GM21390 (cell line): ENCODE measurements around the gene WDR45B.
"Not testable (repeated sequence)": the region's sequence is repeated elsewhere in the genome, so short reads cannot be mapped to it uniquely, and the experiment has no call there.

ENCODE experiments used
- ATAC-seq: cut with Tn5 transposase; IDR thresholded peaks from one replicate; pipeline ENCODE4 v1.9.1; 2021; ENCODE audit not compliant: unreplicated experiment

Gene WDR45B

GRCh38 chr17:82658331-82658730 lies 10.1 kb upstream of the WDR45B start:
- no peak for ATAC-seq

- no peak for ATAC-seq
Observed at GRCh38 chr17:82657926-82658325, 9.7 kb upstream of the WDR45B start.

GRCh38 chr17:82656266-82656665 lies 8.0 kb upstream of the WDR45B start:
- ATAC-seq, result no peak

- no peak for ATAC-seq
Observed at GRCh38 chr17:82655523-82655922, 7.3 kb upstream of the WDR45B start.

- ATAC-seq, result no peak
Observed at GRCh38 chr17:82655038-82655479, 6.8 kb upstream of the WDR45B start.

- not testable (repeated sequence) for ATAC-seq
Observed at GRCh38 chr17:82654611-82655010, 6.4 kb upstream of the WDR45B start.

- ATAC-seq, result no peak
Observed at GRCh38 chr17:82653651-82654528, 5.6 kb upstream of the WDR45B start.

GRCh38 chr17:82650723-82651122 lies 2.5 kb upstream of the WDR45B start:
- no peak for ATAC-seq

- ATAC-seq, result no peak
Observed at GRCh38 chr17:82649501-82650261, 1.4 kb upstream of the WDR45B start.

GRCh38 chr17:82648742-82649331 lies 593 bp upstream of the WDR45B start:
- ATAC-seq, result no peak

GRCh38 chr17:82647593-82648164 lies 565 bp downstream of the WDR45B start:
- ATAC-seq, result peak; percentile 28

- ATAC-seq, result no peak
Observed at GRCh38 chr17:82645516-82645915, 2.7 kb downstream of the WDR45B start.

- no peak for ATAC-seq
Observed at GRCh38 chr17:82644148-82644547, 4.1 kb downstream of the WDR45B start.

- no peak for ATAC-seq
Observed at GRCh38 chr17:82642022-82642421, 6.2 kb downstream of the WDR45B start.

- ATAC-seq, result no peak
Observed at GRCh38 chr17:82640036-82640435, 8.2 kb downstream of the WDR45B start.

GRCh38 chr17:82639628-82640027 lies 8.6 kb downstream of the WDR45B start:
- no peak for ATAC-seq

- ATAC-seq, result no peak
Observed at GRCh38 chr17:82638183-82638773, 10.0 kb downstream of the WDR45B start.

- ATAC-seq, result no peak
Observed at GRCh38 chr17:82636626-82637598, 11.3 kb downstream of the WDR45B start.

- no peak for ATAC-seq
Observed at GRCh38 chr17:82633343-82633742, 14.9 kb downstream of the WDR45B start.

GRCh38 chr17:82632451-82632850 lies 15.8 kb downstream of the WDR45B start:
- ATAC-seq, result no peak
